GM21381 (cell line): ENCODE results near the gene NCOA5.

ENCODE experiments used
- ATAC-seq: cut with Tn5 transposase; IDR thresholded peaks from one replicate; pipeline ENCODE4 v1.9.1; 2021; ENCODE audit warnings: mild to moderate bottlenecking, moderate library complexity; ENCODE audit not compliant: unreplicated experiment

The NCOA5 gene

DNA sequence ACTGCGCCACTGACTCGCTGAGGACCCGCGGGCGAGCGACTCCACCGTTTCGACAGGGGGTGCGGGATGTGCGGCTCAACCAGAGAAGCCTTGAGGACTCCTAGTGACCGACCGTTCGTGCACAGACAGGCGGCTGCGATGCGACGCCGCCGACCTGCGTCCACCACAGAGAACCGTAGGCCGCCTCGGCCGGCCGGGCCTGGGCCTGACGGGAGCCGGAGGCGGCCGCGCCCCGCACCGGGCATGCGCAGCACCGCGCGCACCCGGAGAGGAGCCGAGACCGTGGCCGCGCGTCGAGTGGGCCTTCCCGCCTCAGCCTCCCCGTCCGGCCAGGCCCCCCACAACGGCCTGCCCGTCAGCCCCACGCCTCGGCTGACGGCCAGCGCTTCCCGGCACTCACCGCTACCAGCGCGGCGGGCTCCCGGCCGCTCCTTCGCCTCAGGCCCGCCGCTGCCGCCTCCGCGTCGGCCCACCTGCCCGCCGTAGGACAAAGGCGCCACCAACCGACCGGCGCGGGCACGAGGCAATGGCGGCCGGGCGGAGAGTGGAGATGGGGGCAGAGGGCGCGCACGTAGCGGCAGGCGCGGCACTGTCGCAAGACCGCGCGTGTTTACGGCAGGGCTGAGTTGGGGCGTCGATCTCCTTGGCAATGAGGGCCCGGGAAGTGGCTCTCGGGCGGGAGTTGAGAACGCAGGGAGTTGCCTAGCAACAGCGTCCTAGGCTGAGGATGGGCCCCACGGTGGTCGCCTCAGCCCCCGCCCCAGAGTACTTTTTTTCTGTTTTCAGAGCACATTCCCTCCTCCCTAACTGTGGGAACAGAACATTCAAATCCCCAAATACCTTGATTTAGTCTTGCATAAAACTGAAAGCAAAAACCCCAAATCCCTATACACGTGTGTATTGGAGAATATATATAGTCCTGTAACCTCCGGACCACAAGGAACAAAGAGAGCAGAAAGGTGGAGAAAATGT is at the start of gene NCOA5:
NCOA5 (minus strand) TSS at position 546 of the 972 bp plus-strand sequence. CDS start 10,538 bp downstream, outside the sequence.
- peak; percentile 85 for ATAC-seq

DNA sequence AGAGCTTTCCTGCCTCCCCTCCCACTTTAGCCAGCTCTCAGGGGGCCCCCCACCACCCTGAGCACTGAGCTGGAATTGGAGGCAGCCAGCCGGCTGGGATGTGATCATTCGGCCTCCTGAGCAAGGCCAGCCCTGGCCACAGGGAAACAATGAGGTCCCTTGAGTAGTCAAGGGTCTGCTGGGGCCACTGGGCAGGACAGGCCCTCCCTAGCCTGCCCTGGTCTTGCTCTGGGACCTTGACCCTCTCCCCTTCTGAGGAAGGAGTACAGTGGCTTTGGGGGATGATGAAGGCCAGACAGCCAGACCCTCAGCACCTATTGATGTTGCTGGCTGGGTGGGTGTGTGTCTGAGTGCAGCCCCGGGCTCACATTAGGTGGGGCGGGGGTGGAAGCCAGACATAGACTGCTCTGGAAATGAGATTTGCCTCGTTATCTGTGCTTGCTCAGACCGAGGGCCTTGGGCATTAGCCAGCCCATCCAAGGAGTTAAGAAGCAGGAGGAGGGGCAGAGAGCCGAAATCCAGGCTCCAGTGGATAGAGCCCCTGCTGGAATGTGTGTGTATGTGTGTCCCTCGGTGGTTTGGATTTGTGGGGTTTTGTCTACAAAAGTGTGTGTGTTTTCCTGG is 49.6 kb upstream of the NCOA5 start:
- no peak for ATAC-seq

- no peak for ATAC-seq
Observed at GRCh38 chr20:46137816-46138215, 48.1 kb upstream of the NCOA5 start.

DNA sequence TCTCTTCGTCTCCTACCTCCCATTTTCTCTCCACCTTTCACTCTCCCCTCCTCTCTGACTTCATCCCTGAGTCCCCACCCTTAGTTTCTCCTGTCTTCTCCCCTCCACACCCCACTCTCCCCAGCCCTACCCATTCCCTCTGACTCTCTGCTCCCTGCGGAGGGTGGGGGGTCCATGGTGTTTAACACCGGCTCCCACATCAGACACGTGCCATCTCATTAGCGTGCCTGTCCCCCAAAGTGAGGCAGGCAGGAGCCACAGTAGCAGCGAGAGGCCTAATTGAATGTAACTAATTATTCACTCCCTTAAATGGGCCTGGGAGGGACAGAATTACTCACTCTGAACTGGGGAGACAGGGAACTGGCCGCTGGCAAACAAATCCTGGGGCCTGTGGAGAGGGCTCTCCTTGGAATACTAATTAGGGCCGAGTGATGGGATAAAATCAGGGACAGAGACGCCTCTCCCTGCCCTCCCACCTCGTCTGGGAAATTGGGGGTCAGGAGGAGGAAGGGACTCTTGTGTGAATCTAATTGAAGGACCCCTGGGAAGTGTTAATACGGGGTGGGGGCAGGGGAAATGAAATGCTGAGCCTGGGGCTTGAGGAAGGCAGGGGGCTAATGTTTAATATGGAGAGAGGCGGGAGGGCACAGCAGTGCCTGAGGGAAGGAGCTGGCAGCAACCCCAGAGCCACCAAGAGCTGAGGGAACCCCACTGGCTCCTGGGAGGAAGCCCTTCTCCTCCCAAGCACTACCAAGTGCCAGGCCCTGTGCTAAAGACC is 46.3 kb upstream of the NCOA5 start:
- ATAC-seq, result no peak

DNA sequence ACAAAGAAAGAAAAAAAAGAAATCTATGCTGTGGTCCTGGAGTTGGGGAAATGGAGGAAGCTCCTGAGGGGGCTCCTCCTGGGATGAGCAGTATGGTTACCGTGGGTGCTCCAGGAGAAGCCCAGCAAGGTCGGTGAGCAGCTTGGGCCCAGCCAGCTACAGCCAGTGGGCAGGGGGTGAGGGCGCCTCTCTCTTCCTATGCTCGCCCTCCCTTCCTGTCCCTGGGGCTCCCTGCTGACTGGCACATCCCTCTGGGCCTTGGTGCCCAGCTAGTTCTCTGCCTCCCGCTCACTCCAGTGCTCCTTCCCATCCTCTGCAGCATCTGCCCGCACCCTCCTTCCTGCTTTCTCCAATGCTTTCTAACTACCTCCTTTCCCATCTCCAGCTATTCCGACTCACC is 45.0 kb upstream of the NCOA5 start:
- ATAC-seq, result no peak

- no peak for ATAC-seq
Observed at GRCh38 chr20:46133886-46134654, 44.3 kb upstream of the NCOA5 start.

DNA sequence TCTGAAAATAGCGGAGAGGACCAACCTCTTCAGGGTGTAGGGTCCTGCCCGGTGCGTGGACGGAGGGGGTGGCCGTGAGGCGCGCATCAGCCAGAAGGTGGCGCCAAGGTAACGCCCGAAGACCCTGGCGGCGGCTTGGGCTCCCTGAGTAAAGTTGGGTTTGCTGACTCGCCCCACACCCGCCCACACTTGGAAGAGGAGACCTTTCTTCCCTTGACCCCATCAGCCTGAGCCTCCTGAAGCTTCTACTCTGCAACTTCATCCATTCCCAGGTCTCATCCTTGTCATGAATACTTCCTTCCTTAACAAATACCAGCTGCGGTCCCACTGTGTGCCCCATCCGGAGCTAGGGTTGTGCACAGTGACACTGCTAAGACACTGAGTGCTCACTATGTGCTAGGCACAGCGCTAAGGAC is 43.0 kb upstream of the NCOA5 start:
- peak; percentile 53 for ATAC-seq

GRCh38 chr20:46131396-46131795 is 41.6 kb upstream of the NCOA5 start:
- ATAC-seq, result no peak

- no peak for ATAC-seq
Observed at GRCh38 chr20:46130534-46130933, 40.8 kb upstream of the NCOA5 start.

DNA sequence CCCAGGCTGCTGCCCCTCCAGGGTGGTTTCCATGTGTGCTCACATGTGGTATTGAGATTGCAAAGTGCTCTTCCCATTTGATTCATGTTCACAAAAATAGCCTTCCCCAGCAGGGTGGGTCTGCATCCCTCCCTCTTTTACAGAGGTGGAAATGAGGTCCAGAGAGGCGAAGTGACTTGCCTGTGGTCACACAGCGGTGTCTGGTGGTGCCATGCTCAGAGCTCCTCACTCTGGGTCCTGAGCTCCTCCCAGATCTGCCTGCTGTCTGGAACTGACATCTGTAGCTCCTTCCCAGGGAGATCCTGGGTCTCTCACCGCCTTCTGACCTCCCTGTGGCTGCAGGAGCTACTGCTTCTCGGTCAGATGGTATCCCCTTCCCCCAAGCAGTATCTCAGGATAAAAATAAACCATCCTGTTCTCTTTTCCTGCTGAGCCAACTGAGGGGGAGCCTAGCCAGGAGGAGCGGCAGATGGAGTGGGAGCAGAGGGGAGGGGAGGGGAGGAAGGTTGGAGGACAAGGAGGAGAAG is 40.3 kb upstream of the NCOA5 start:
- ATAC-seq, result no peak

- ATAC-seq, result no peak
Observed at GRCh38 chr20:46128310-46129151, 38.8 kb upstream of the NCOA5 start.

DNA sequence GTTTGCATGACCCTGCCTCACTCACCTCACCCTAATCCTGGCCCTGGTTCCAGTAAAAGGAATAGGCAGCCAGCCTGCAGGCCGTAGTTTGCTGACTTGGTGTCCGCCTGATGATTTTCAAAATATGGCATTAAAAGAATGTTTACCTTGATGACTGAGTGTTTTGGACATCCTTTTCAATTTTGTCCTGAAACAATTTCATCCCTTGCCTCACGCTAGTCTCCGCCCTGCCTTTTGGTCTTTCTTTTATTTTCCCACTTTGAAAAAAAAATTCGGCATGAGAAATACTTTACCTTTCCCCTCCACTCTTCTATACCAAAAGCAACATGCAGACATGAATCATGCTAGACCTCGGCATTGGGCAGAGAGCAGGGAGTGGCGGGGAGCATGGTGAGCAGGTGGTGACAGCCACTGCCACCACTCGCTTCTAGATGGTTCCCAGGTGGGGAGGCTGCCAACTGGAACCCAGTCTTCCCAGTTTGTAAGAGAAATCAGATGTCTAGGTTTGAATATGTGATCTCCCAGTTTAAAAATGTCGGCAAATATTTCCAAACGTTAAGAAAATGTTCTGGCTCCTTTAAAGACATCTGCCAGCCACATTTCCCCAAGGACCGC is 37.7 kb upstream of the NCOA5 start:
- no peak for ATAC-seq

DNA sequence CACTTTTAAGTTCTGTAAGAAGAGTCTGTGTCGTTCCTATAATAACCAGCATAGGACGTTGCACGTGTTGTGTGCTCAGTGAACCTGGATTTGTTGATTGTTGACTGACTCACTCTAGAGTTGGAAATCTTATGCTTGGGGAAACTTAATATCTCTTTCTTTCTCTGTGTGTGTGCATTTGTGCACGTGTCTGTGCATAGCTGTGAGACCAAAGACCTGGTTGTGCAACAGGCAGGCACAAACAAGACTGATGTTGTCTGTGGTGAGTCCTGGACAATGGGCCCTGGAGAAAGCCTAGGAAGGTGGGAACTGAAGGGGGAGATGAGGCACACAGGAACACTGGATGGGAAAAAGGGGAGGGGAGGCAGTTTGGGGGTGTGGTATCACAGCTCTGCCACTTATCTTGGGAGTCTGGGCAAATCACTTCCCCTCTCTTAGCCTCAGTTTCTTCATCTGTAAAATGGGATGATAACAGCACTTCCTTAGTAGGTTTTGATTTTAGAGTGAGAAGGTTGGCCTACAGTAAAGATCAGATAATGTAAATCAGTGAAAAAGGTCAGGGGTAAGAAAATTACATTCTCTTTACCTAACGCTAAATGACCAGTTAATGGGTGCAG is 36.8 kb upstream of the NCOA5 start:
- no peak for ATAC-seq

- no peak for ATAC-seq
Observed at GRCh38 chr20:46123482-46124245, 33.9 kb upstream of the NCOA5 start.

DNA sequence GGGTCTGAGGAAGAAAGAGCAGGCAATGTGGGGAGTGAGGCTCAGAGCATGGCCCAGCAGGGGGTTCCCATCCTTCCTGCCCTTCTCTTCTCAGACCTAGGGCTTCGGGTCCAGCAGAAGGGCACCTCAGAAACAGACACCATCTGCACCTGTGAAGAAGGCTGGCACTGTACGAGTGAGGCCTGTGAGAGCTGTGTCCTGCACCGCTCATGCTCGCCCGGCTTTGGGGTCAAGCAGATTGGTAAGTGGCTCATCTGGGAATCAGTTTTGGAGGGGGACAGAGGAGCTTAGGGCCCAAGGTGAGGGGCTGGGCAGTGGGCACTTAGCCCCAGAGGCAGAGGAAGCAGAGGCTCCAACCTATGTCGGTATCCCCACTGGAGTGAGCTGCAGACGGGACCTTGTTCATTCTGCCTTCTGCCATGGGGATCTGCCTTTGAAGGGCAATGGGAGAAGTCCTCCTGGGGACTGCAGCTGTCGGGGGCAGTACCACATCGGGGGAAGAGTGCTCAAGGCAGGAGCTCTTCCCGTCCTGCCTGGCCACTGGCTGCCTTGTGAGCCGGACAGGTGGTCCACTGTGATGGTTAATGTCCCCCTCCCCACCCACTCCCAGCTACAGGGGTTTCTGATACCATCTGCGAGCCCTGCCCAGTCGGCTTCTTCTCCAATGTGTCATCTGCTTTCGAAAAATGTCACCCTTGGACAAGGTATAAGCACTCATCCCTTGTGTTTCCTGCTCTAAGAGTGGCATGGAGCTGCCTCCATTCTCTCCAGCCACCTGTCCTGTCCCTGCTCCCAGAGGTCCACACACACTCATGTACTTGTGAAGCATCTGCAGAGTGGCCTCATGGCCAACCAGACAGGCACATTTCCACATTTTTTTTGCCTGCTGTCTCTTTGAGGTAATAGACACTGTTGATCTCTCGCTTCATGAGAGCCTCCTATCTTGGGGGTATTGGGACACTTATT is 33.0 kb upstream of the NCOA5 start:
- no peak for ATAC-seq

DNA sequence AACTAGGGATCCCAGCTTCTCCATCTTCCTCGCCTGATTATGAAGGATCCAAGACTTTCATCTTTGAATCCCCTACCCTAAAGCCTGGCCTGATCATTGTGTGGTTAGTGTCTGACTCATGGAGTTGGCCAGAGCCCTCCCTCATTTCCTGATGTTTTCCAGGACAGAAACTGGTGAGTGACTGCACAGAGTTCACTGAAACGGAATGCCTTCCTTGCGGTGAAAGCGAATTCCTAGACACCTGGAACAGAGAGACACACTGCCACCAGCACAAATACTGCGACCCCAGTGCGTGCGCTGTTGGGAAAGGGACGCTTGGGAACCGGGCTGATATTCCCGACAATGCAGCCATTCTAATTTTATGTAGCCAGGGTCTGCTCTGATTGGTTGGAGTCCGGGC is 32.3 kb upstream of the NCOA5 start:
- no peak for ATAC-seq
